Vagina (tissue), 2 donors: Measurements from ENCODE around the gene GAREM1. TPM values are rescaled to one million over a fixed set of nuclear protein-coding genes. Genes with fewer than 3 reads are reported as not detected.

Experiments
- DNase-seq, 2 donors: peaks; one replicate each; pipeline ENCODE4 v3.0.0-alpha.2; 2017; ENCODE audit errors: extremely low spot score in 2 of 2
- H3K27ac ChIP-seq: fragments of 200-600 bp; sonication (generic); one replicate; pipeline ENCODE4 v1.5.1; 2019
- H3K27me3 ChIP-seq: fragments of 200-600 bp; sonication (generic); one replicate; pipeline ENCODE4 v1.5.1; 2019
- H3K36me3 ChIP-seq, 2 donors: fragments of 200-600 bp; sonication (generic); one replicate each; pipeline ENCODE4 v1.5.1; 2017 to 2019
- H3K4me1 ChIP-seq: fragments of 200-600 bp; sonication (generic); one replicate; pipeline ENCODE4 v1.5.1; 2019
- H3K4me3 ChIP-seq, 2 donors: fragments of 200-600 bp; sonication (generic); 1 replicate in 1 of 2; 2 replicates in 1 of 2; pipeline ENCODE4 v1.5.1; 2016 to 2019
- H3K9me3 ChIP-seq: fragments of 200-600 bp; sonication (generic); one replicate; pipeline ENCODE4 v1.5.1; 2019
- POLR2A ChIP-seq, 2 donors: fragments of 450-650 bp; IDR thresholded peaks; one replicate each; pipeline ENCODE4 v1.6.1; 2017; ENCODE audit warnings: antibody characterized with exemption in 2 of 2, mild to moderate bottlenecking in 2 of 2, moderate library complexity in 2 of 2
- POLR2AphosphoS5 ChIP-seq, 2 donors: sonication (generic); formaldehyde crosslinking; IDR thresholded peaks; one replicate each; pipeline ENCODE4 v1.9.0; 2017; ENCODE audit warnings: antibody characterized with exemption in 2 of 2, mild to moderate bottlenecking in 2 of 2, low read depth in 1 of 2; ENCODE audit not compliant: insufficient read depth in 1 of 2
- intact Hi-C: fragments of 100-400 bp; cut with DNase I; formaldehyde crosslinking; loops from one replicate; pipeline ENCODE4 v1.15.1; 2023
- total RNA-seq: library from RNA; depleted of rRNA; stranded (reverse); fragments of >200 nt; gene quantifications from one replicate; pipeline ENCODE4 v1.2.3, GENCODE V29; 2016
- TF ChIP-seq, protein P1 (sequence below), 3 experiments: fragments of 450-650 bp in 2 of 3; fragments of 200-600 bp in 1 of 3; sonication (generic) in 1 of 3; IDR thresholded peaks; one replicate each; pipeline ENCODE4 v1.5.1; 2017 to 2019; ENCODE audit warnings: antibody characterized with exemption in 3 of 3, mild to moderate bottlenecking in 2 of 3, moderate library complexity in 2 of 3

Gene GAREM1
- total RNA-seq, 1 donor from 2014 or later = 15.7 TPM

DNA sequence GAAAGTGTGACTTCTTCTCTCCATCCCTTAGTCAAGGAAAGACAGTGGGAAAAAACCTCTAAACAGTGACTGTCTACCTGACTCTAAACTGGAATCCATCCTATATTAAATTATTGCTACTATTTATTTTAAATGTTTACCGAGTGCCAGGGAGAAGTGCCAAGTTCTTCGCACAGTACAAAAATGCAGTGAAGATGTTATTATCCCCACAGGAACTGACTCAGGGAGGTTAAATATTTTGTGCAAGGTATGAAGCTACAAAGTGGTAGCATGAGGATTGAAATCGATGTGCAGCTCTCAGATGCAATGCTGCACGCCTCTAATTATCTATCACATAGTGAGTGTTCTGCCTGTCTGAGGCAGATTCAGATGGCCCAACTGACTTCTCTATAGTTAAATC, 189.8 kb downstream of the GAREM1 start:
- peaks cover 15% of the 10 kb centered on the region for H3K4me1 ChIP-seq
- no peaks in the 10 kb centered on the region for H3K36me3 ChIP-seq
- no peaks in the 10 kb centered on the region for H3K9me3 ChIP-seq
- TF ChIP-seq POLR2A (IDR thresholded peaks at IDR 0.05) = no peak
- TF ChIP-seq, protein P1, sequence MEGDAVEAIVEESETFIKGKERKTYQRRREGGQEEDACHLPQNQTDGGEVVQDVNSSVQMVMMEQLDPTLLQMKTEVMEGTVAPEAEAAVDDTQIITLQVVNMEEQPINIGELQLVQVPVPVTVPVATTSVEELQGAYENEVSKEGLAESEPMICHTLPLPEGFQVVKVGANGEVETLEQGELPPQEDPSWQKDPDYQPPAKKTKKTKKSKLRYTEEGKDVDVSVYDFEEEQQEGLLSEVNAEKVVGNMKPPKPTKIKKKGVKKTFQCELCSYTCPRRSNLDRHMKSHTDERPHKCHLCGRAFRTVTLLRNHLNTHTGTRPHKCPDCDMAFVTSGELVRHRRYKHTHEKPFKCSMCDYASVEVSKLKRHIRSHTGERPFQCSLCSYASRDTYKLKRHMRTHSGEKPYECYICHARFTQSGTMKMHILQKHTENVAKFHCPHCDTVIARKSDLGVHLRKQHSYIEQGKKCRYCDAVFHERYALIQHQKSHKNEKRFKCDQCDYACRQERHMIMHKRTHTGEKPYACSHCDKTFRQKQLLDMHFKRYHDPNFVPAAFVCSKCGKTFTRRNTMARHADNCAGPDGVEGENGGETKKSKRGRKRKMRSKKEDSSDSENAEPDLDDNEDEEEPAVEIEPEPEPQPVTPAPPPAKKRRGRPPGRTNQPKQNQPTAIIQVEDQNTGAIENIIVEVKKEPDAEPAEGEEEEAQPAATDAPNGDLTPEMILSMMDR (IDR thresholded peaks at IDR 0.05) = no peak
- no peak for TF ChIP-seq POLR2AphosphoS5 (IDR thresholded peaks at IDR 0.05; ENCODE audit: insufficient read depth in 1 of 2, low read depth in 1 of 2)
- no peak for DNase-seq
- intact Hi-C loops = no loop called here
- no peak overlapping the region for H3K4me3 ChIP-seq
- no peaks in the 10 kb centered on the region for H3K27me3 ChIP-seq
- no peak overlapping the region for H3K27ac ChIP-seq

DNA sequence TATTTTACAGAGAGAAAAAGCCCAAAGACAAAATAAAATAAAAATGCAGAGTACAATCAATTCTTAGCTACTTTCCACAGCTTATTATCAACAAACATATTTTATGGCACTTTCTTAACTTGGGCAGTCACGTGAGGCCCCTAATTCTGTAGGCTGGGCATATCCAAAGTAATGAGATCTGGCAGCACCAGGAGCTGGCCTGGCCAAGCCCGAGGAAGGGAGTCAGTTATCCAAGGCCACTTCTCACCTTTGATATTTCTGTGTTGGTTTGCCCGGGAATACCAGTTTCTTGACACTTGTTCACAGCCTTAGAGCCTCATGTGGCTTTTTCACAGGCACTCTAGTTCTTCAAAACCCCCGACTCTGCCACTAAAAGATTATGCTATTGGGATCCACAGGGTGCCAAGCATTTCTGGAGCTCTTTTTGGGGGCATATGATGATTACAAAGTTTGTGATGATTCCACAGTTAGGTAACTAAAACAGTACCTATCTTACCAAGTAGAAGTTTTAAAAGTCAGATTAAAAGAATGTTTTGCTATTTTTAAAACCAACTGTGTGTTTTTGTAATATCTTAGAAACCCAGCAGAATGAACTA, 190.4 kb downstream of the GAREM1 start:
- Histone ChIP-seq H3K27ac (no peak overlapping the region), H3K4me1 (peaks cover 15% of the 10 kb centered on the region), H3K4me3 (no peak overlapping the region), H3K27me3 (no peaks in the 10 kb centered on the region), H3K36me3 (no peaks in the 10 kb centered on the region), H3K9me3 (no peaks in the 10 kb centered on the region)
- TF ChIP-seq POLR2AphosphoS5 (IDR thresholded peaks at IDR 0.05; ENCODE audit: insufficient read depth in 1 of 2, low read depth in 1 of 2) = no peak
- TF ChIP-seq, protein P1 (IDR thresholded peaks at IDR 0.05) = no peak
- no peak for TF ChIP-seq POLR2A (IDR thresholded peaks at IDR 0.05)
- intact Hi-C loops = no loop called here
- no peak for DNase-seq

- intact Hi-C loops = no loop called here
- no peak overlapping the region for H3K4me3 ChIP-seq
- H3K36me3 ChIP-seq = no peaks in the 10 kb centered on the region
- H3K27me3 ChIP-seq = no peaks in the 10 kb centered on the region
- H3K4me1 ChIP-seq = peaks cover 15% of the 10 kb centered on the region
- H3K27ac ChIP-seq = no peak overlapping the region
- H3K9me3 ChIP-seq = no peaks in the 10 kb centered on the region
- DNase-seq = no peak
- TF ChIP-seq POLR2A (IDR thresholded peaks at IDR 0.05) (no peak), POLR2AphosphoS5 (IDR thresholded peaks at IDR 0.05; ENCODE audit: insufficient read depth in 1 of 2, low read depth in 1 of 2) (no peak)
- TF ChIP-seq, protein P1 (IDR thresholded peaks at IDR 0.05) = no peak
These were observed 192.4 kb downstream of the GAREM1 start for GRCh38 chr18:32278177-32278799.

- intact Hi-C loops = no loop called here
- H3K9me3 ChIP-seq = no peaks in the 10 kb centered on the region
- no peak for DNase-seq
- no peaks in the 10 kb centered on the region for H3K36me3 ChIP-seq
- peaks cover 15% of the 10 kb centered on the region for H3K4me1 ChIP-seq
- TF ChIP-seq, protein P1 (IDR thresholded peaks at IDR 0.05) = no peak
- TF ChIP-seq POLR2AphosphoS5 (IDR thresholded peaks at IDR 0.05; ENCODE audit: insufficient read depth in 1 of 2, low read depth in 1 of 2) (no peak), POLR2A (IDR thresholded peaks at IDR 0.05) (no peak)
- H3K27me3 ChIP-seq = no peaks in the 10 kb centered on the region
- no peak overlapping the region for H3K27ac ChIP-seq
- no peak overlapping the region for H3K4me3 ChIP-seq
These were observed 193.1 kb downstream of the GAREM1 start for GRCh38 chr18:32277549-32277948.

GRCh38 chr18:32276906-32277305, 193.8 kb downstream of the GAREM1 start:
- Histone ChIP-seq H3K36me3 (peaks cover 0 to 2% of the 10 kb centered on the region in 2 donors), H3K27ac (no peak overlapping the region), H3K9me3 (no peaks in the 10 kb centered on the region), H3K27me3 (no peaks in the 10 kb centered on the region), H3K4me3 (no peak overlapping the region), H3K4me1 (peaks cover 15% of the 10 kb centered on the region)
- DNase-seq = no peak
- intact Hi-C loops = no loop called here
- TF ChIP-seq, protein P1 (IDR thresholded peaks at IDR 0.05) = no peak
